Epithelial cell of proximal tubule (primary cell): ENCODE data around the gene CCR9. TPM values are rescaled to one million over a fixed set of nuclear protein-coding genes. Genes with fewer than 3 reads are reported as not detected.

Experiments used
- DNase-seq: peaks from one replicate; pipeline ENCODE4 v3.0.0-alpha.2; 2011; ENCODE audit warnings: low read depth
- H3K4me3 ChIP-seq: 2 replicates; pipeline ENCODE4 v1.5.1; 2011; ENCODE audit warnings: low read depth, mild to moderate bottlenecking, low read length
- total RNA-seq: library from RNA; depleted of rRNA; stranded (reverse); fragments of >200 nt; gene quantifications from 2 replicates; pipeline ENCODE4 v1.2.3, GENCODE V29; 2015
- TF ChIP-seq, protein P1 (sequence below): conservative IDR thresholded peaks from 2 replicates; pipeline ENCODE4 v1.5.1; 2012; ENCODE audit warnings: low read depth, mild to moderate bottlenecking, low read length

The CCR9 gene
- total RNA-seq, 1 donor from 2014 or later: 0.17 TPM

- TF ChIP-seq, protein P1, sequence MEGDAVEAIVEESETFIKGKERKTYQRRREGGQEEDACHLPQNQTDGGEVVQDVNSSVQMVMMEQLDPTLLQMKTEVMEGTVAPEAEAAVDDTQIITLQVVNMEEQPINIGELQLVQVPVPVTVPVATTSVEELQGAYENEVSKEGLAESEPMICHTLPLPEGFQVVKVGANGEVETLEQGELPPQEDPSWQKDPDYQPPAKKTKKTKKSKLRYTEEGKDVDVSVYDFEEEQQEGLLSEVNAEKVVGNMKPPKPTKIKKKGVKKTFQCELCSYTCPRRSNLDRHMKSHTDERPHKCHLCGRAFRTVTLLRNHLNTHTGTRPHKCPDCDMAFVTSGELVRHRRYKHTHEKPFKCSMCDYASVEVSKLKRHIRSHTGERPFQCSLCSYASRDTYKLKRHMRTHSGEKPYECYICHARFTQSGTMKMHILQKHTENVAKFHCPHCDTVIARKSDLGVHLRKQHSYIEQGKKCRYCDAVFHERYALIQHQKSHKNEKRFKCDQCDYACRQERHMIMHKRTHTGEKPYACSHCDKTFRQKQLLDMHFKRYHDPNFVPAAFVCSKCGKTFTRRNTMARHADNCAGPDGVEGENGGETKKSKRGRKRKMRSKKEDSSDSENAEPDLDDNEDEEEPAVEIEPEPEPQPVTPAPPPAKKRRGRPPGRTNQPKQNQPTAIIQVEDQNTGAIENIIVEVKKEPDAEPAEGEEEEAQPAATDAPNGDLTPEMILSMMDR: no peak
- DNase-seq: no peak
- no peak overlapping the region for H3K4me3 ChIP-seq
Measured at GRCh38 chr3:45912435-45912834, 26.1 kb downstream of the CCR9 start.

DNA sequence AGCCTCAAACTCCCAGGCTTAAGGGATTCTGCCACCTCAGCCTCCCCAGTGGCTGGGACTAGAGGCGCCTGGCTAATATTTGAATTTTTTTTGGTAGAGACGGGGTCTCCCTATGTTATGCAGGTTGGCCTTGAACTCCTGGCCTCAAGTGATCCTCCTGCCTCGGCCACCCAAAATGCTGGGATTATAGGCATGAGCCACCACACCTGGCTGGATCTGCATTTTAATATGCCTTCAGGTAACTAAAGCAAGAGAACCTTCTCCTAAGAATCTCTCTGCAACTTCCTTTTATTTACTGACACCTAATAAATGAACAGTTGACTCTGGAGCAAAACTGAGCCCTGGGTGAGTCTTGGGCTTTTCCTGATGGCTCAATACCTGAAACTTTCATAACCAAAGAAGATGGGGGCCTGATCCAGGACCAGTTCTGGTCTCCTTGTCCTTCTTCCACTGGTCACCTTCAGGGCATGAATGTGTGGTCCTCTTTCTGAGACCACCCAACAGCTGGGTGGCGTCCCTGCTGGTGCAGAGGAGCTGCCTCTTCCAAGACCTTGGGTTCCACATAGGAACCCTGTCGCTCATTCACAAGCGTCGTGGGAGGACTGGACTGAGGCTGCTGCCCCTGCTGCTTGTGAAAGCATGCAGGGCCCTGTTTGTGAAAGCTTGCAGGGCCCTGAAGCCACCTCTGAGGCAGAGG, 28.2 kb downstream of the CCR9 start:
- H3K4me3 ChIP-seq: no peak overlapping the region
- DNase-seq: no peak
- TF ChIP-seq, protein P1: no peak

GRCh38 chr3:45915059-45915439, 28.7 kb downstream of the CCR9 start:
- TF ChIP-seq, protein P1: no peak
- DNase-seq: no peak
- no peak overlapping the region for H3K4me3 ChIP-seq

GRCh38 chr3:45915518-45916231, 29.3 kb downstream of the CCR9 start:
- DNase-seq: no peak
- H3K4me3 ChIP-seq: no peak overlapping the region
- TF ChIP-seq, protein P1: no peak

DNA sequence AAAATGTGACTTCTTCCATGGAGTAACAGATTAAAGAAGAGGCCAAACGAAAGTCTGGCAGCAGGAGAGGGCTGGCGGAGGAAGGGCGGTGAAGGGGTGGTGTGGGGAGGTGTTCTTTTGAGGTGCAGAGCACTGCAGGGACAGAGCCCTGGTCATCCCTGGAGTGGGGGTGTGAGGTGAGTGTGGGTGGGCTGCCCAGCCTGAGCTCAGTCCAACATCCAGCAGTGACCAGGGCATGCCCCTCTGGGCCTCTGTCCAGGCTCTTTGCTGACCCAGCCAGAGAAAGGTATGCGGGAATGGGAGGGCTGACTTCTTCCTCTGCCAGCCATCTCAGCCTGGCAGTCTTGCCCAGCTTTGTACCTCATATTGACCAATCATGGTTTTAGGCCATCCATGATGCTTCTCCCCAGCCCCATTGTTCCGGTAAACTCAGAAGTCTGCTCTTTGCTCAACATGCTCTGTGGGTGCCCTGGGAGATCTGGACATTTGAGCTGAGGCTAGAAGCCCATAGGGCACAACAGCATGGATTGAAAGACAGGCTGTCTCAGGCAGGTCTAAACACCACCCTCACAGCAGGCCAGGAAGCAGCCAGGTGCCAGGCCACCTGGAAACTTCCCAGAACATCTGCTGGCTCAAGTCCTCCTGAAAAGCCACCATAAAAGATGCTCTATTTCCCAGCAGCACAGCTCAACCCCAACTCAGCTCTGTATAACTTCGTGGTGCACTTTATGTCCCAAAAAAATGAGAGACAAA, 31.0 kb downstream of the CCR9 start:
- TF ChIP-seq, protein P1: no peak
- no peak for DNase-seq
- H3K4me3 ChIP-seq: no peak overlapping the region

DNA sequence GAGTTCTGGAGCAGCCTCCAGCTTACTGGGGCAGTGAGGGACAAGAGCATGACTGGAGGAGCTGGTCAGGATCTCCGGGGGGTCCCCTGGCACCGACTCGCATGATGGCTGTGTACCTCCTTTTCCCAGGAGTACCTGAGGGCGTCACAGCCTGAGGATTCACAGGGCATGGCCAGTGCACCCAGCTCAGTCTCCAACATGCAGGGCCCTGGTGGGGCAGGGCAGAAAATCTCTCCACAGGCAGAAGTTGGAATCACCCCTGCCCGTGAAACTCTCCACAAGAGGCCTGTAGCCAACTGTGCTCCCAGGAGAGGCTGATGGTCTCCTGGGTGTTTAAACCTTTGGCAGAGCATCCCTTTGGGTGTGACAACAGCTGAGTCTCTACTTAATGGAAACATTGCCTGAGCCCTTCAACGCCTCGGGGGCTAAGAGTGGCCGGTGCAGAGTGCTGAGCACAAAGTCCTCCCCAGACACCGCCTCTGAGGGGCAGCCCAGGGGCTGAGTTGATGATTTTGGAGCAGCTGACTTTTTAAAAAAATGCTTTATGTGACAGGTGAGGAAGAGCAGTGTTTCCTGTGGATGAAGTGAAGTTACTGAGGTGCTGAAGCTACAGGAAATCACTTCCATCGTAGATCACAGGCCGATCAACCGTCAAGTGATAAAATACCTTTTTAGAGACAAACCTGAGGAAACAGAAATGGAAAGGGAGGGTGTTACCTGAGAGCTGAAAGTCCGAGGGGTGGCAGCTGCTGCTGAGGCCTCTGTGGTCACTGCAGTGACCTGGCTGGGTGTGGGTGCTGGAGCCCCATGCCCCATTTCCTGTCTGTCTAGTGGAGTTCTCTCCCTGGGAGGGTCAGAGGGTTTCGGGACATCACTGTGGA, 35.1 kb downstream of the CCR9 start:
- DNase-seq: no peak
- H3K4me3 ChIP-seq: no peak overlapping the region
- TF ChIP-seq, protein P1: no peak
